Measurements from ENCODE around the gene RASSF3. TPM values are rescaled to one million over a fixed set of nuclear protein-coding genes. Genes with fewer than 3 reads are reported as not detected.

Gene RASSF3
- total RNA-seq, 4 donors from 2014 or later, result 7.3 to 18.7 (median 11.2) TPM

DNA sequence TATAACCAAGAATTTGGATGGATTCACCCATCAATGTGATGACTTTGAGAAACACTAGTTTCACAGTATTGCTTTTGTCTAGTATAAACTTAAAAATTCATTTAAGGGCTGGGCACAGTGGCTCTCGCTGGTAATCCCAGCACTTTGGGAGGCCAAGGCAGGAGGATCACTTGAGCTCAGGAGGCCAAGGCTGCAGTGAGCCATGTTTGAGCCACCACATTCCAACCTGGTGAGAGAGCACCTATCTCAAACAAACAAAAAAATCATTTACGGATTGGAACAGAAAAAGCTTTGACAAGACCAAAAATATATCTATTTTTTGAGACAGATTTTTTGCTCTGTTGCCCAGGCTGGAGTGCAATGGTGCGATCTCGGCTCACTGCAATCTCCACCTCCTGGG lies 121.4 kb downstream of the RASSF3 start:
- H3K4me1 ChIP-seq, result peaks cover 0 to 3% of the 10 kb centered on the region in 2 donors
- TF ChIP-seq, protein P1, sequence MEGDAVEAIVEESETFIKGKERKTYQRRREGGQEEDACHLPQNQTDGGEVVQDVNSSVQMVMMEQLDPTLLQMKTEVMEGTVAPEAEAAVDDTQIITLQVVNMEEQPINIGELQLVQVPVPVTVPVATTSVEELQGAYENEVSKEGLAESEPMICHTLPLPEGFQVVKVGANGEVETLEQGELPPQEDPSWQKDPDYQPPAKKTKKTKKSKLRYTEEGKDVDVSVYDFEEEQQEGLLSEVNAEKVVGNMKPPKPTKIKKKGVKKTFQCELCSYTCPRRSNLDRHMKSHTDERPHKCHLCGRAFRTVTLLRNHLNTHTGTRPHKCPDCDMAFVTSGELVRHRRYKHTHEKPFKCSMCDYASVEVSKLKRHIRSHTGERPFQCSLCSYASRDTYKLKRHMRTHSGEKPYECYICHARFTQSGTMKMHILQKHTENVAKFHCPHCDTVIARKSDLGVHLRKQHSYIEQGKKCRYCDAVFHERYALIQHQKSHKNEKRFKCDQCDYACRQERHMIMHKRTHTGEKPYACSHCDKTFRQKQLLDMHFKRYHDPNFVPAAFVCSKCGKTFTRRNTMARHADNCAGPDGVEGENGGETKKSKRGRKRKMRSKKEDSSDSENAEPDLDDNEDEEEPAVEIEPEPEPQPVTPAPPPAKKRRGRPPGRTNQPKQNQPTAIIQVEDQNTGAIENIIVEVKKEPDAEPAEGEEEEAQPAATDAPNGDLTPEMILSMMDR (IDR thresholded peaks at IDR 0.05), result no peak
- no peak for TF ChIP-seq POLR2A (IDR thresholded peaks at IDR 0.05)
- 97% methylated on average over 4 of the region's 4 CpGs for WGBS, 2 donors
- H3K4me3 ChIP-seq (replicated peaks in 1 of 3), result no peak overlapping the region
- H3K36me3 ChIP-seq, result peaks cover 17 to 22% of the 10 kb centered on the region in 2 donors
- H3K27me3 ChIP-seq, result no peaks in the 10 kb centered on the region
- H3K9me3 ChIP-seq, result no peaks in the 10 kb centered on the region
- DNase-seq, result no peak
- intact Hi-C loops (cut with DNase I), result no loop called here
- no peak overlapping the region for H3K27ac ChIP-seq

DNA sequence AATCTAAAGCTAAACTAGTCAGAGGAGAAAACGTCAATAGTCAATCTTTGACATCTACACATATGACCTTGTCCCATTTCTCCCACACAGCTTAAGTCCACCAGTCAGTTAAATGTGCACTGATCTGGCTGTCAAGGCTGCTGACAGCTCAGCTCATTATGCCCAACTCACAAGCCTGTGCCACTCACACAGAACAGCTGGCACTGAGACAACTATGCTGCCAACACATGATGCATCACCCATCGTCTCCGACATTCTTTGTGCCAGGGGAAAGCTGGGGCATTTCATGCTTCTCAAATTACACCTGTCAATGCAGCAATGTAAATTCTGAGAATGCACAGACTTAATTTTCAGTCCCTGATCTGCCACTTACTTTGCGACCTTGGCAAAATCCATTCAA lies 123.6 kb downstream of the RASSF3 start:
- WGBS, 2 donors, result 67 to 68% methylated on average over 4 of the region's 4 CpGs
- H3K27ac ChIP-seq, result no peak overlapping the region
- no peaks in the 10 kb centered on the region for H3K9me3 ChIP-seq
- H3K4me3 ChIP-seq (replicated peaks in 1 of 3), result no peak overlapping the region
- H3K27me3 ChIP-seq, result no peaks in the 10 kb centered on the region
- peaks cover 31 to 37% of the 10 kb centered on the region in 2 donors for H3K36me3 ChIP-seq
- peaks cover 0 to 3% of the 10 kb centered on the region in 2 donors for H3K4me1 ChIP-seq
- intact Hi-C loops (cut with DNase I), result no loop called here
- DNase-seq, result peak; percentile 28 to 59
- TF ChIP-seq POLR2A (IDR thresholded peaks at IDR 0.05), result no peak
- TF ChIP-seq, protein P1 (IDR thresholded peaks at IDR 0.05), result no peak

DNA sequence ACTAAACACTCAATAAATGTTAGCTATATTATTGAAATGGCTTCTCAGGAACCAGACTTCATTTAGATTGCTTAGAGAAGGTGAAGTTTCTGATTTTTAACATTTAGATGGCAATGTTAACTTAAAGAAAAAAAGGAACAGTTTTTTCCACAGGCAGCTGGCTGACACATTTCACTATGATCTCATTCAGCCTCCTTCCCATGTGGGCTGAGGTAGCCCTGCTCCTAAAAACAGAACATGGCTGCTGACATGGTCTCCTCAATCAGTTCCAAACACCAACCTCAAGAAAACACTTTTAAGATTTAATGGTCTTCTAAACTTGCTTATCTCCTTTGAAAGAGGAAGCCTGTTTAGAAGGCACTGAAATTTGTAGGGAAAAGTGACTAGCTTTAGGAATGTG lies 125.1 kb downstream of the RASSF3 start:
- Histone ChIP-seq H3K4me1 (peaks cover 0 to 3% of the 10 kb centered on the region in 2 donors), H3K27me3 (no peaks in the 10 kb centered on the region), H3K27ac (no peak overlapping the region), H3K4me3 (replicated peaks in 1 of 3) (no peak overlapping the region), H3K9me3 (no peaks in the 10 kb centered on the region), H3K36me3 (peaks cover 41 to 51% of the 10 kb centered on the region in 2 donors)
- intact Hi-C loops (cut with DNase I), result no loop called here
- DNase-seq, result no peak
- no peak for TF ChIP-seq POLR2A (IDR thresholded peaks at IDR 0.05)
- TF ChIP-seq, protein P1 (IDR thresholded peaks at IDR 0.05), result no peak

DNA sequence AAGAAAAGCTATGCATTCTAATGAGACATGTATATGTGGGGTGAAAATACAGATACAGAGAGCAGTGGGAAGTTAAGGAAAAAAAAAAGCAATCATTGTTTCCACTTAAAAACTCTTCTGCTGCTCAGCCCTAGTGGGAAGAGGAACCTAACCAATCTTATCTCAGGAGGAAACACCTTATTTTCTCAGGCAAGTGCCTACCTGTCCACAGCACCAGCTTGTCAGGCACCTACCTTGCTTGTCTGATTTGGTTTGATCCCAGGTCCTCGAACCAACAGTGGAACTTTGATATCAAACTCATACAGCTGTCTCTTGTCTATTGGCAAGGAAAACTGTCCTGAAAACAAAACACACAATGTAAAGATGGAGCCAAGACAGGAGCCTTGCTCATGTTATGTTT lies 126.5 kb downstream of the RASSF3 start:
- Histone ChIP-seq H3K9me3 (no peaks in the 10 kb centered on the region), H3K27ac (no peak overlapping the region), H3K36me3 (peaks cover 41 to 60% of the 10 kb centered on the region in 2 donors), H3K4me1 (peaks cover 0 to 3% of the 10 kb centered on the region in 2 donors), H3K27me3 (no peaks in the 10 kb centered on the region), H3K4me3 (replicated peaks in 1 of 3) (no peak overlapping the region)
- no peak for DNase-seq
- TF ChIP-seq POLR2A (IDR thresholded peaks at IDR 0.05), result no peak
- TF ChIP-seq, protein P1 (IDR thresholded peaks at IDR 0.05), result no peak
- 63 to 76% methylated on average over 1 of the region's 1 CpG for WGBS, 2 donors
- intact Hi-C loops (cut with DNase I), result no loop called here

DNA sequence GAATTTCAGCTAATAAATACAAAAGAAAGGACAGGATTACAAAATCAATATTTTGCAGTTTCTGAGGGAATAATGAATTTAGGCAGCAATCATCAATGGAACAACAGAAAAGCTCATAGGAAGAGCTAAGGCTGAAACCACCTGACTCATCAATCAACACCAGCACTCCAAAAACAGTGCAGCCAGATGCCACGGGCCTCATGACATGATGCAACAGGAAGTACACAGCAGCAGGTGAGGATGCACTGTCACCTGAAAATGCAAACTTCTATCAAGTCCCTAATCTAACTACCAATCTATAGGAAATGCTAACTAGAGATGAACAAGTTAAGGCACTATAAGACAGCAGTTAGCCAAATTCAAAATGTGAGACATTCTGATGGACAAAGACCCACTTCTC lies 127.2 kb downstream of the RASSF3 start:
- DNase-seq, result no peak
- WGBS, 2 donors, result 78 to 80% methylated on average over 1 of the region's 1 CpG
- Histone ChIP-seq H3K27me3 (no peaks in the 10 kb centered on the region), H3K4me3 (replicated peaks in 1 of 3) (no peak overlapping the region), H3K27ac (no peak overlapping the region), H3K4me1 (peaks cover 0 to 3% of the 10 kb centered on the region in 2 donors), H3K36me3 (peaks cover 48 to 65% of the 10 kb centered on the region in 2 donors), H3K9me3 (no peaks in the 10 kb centered on the region)
- intact Hi-C loops (cut with DNase I), result no loop called here
- TF ChIP-seq POLR2A (IDR thresholded peaks at IDR 0.05), result no peak
- TF ChIP-seq, protein P1 (IDR thresholded peaks at IDR 0.05), result no peak
